Measurements from ENCODE around the gene CTAGE9.

- TF ChIP-seq CTCF (conservative IDR thresholded peaks at IDR 0.05; ENCODE audit: low read length) (no peak), EZH2phosphoT487 (IDR thresholded peaks at IDR 0.05; ENCODE audit: borderline replicate concordance) (no peak)
These were observed 43.3 kb upstream of the CTAGE9 start for GRCh38 chr6:131754088-131754487.
